ENCODE results near the gene LRRC55.

DNA sequence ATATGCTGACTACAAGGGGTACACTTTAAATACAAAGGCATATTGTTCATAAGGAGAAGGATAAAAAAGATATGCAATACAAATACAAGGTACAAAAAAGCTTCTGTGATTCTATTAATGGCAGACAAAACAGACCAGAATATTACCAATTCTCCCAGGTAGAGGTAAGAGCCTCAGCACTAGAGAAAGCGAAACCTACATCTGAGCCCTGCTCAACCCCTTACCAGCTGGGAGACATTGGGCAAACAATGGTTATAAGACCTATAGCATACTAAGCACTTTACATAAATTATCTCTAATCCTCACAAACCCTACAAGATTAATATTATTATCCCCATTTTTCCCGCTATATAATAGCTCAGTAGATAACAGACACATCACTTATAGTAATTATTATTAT lies 41.2 kb upstream of the LRRC55 start:
- no peak for TF ChIP-seq EZH2 (IDR thresholded peaks at IDR 0.05; ENCODE audit: borderline replicate concordance, low read length)
- TF ChIP-seq, protein P1, sequence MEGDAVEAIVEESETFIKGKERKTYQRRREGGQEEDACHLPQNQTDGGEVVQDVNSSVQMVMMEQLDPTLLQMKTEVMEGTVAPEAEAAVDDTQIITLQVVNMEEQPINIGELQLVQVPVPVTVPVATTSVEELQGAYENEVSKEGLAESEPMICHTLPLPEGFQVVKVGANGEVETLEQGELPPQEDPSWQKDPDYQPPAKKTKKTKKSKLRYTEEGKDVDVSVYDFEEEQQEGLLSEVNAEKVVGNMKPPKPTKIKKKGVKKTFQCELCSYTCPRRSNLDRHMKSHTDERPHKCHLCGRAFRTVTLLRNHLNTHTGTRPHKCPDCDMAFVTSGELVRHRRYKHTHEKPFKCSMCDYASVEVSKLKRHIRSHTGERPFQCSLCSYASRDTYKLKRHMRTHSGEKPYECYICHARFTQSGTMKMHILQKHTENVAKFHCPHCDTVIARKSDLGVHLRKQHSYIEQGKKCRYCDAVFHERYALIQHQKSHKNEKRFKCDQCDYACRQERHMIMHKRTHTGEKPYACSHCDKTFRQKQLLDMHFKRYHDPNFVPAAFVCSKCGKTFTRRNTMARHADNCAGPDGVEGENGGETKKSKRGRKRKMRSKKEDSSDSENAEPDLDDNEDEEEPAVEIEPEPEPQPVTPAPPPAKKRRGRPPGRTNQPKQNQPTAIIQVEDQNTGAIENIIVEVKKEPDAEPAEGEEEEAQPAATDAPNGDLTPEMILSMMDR (conservative IDR thresholded peaks at IDR 0.05 in 1 of 2, IDR thresholded peaks at IDR 0.05 in 1 of 2; ENCODE audit: extremely low read depth in 1 of 2, insufficient read depth in 1 of 2, low read depth in 1 of 2, low read length in 2 of 2) = no peak

All from mammary epithelial cell (primary cell).